GM20000 (cell line): Measurements from ENCODE around the gene GRK1.
"Not testable (repeated sequence)": the region's sequence is repeated elsewhere in the genome, so short reads cannot be mapped to it uniquely, and the experiment has no call there.

Experiments
- DNase-seq: peaks from one replicate; pipeline ENCODE4 v3.0.0; 2012; ENCODE audit warnings: low spot score
- CTCF ChIP-seq: IDR thresholded peaks from 2 replicates; pipeline ENCODE4 v1.5.1; 2012; ENCODE audit warnings: mild to moderate bottlenecking, control low read depth; ENCODE audit errors: extremely low read depth, missing control alignments

Gene GRK1

GRCh38 chr13:113745059-113745458 lies 78.0 kb downstream of the GRK1 start:
- DNase-seq: no peak
- no peak for TF ChIP-seq CTCF

GRCh38 chr13:113745500-113746142 lies 78.6 kb downstream of the GRK1 start:
- DNase-seq: not testable (repeated sequence)

- no peak for DNase-seq
- no peak for TF ChIP-seq CTCF
These were observed 79.1 kb downstream of the GRK1 start for GRCh38 chr13:113746143-113746525.

DNA sequence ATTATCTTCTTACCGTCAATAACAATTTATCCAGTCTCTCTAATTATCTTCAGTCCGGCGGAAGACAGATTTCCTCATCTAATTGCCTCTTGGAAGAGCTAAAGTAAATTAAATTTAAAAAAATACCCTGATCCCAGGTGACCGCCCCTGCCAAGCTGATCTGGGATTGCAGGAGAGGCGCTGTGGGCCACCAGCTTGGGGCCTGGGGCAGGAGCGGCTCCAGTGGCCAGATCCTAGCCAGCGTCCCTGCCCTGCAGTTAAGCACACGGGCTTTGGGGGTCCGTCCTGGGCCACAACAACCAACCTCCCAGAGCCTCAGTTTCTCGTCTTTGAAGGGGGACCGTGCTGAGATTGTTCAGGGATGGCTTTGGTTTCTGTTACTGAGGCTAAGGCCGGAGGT lies 79.7 kb downstream of the GRK1 start:
- TF ChIP-seq CTCF: no peak
- DNase-seq: no peak

GRCh38 chr13:113747291-113747833 lies 80.3 kb downstream of the GRK1 start:
- no peak for TF ChIP-seq CTCF
- no peak for DNase-seq

- no peak for TF ChIP-seq CTCF
- DNase-seq: no peak
These were observed 81.3 kb downstream of the GRK1 start for GRCh38 chr13:113748101-113748861.

DNA sequence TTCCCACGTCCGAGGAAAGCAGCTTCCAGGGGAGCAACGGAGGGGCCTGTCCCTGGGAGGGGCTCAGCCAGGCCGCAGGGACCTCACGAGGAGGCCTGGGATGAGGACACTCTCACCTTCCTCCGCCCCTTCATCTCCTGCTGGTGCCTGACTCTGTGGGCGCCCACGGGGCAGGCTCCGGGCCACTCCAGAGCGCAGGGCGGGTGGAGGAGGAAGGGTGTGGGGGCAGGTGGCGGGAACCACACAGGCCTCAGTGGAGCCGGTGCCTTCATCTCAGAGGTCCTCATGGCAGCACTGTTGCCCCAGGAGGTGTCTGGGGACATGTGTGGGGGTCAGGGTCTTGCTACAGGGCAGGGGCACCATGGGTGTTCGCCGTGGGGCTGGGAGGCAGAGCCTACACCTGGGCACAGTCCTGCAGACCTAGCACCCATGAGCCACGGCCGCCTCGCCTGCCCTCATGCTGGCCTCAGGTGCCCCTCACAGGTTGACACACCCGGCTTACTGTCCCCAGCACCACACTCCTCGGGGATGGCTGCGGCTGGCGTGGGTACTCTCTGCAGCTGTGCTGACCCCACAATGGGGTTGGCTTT lies 81.9 kb downstream of the GRK1 start:
- TF ChIP-seq CTCF: no peak
- no peak for DNase-seq
